HG03025 (cell line): ENCODE data around the gene KDM6A.
"Not testable (repeated sequence)": the region's sequence is repeated elsewhere in the genome, so short reads cannot be mapped to it uniquely, and the experiment has no call there.

Experiments
- ATAC-seq: cut with Tn5 transposase; IDR thresholded peaks from one replicate; pipeline ENCODE4 v1.9.1; 2021; ENCODE audit warnings: mild to moderate bottlenecking, moderate library complexity; ENCODE audit not compliant: unreplicated experiment, low FRiP score

KDM6A gene

DNA sequence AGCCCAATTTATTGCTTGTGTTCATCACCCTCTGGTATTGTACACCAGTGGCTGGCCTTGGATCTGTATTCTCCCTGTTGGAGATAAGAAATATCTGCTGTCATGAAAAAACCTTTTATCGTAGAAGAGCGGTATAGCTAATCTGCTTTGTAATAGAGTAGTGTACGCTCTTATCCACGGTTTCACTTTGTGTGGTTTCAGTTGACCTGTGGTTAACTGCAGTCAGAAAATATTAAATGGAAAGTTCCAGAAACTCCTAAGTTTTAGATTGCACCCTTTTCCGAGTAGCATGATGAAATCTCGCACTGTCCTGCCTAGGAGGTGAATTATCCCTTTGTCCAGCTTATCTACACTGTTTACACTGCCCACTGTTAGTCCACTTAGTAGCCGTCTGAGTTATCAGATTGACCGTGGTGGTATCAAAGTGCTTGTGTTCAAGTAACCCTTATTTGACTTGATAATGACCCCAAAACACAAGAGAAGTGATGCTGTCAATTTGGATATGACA, 42.4 kb downstream of the KDM6A start:
- no peak for ATAC-seq

- no peak for ATAC-seq
Observed at GRCh38 chrX:44918722-44919121, 45.7 kb downstream of the KDM6A start.

DNA sequence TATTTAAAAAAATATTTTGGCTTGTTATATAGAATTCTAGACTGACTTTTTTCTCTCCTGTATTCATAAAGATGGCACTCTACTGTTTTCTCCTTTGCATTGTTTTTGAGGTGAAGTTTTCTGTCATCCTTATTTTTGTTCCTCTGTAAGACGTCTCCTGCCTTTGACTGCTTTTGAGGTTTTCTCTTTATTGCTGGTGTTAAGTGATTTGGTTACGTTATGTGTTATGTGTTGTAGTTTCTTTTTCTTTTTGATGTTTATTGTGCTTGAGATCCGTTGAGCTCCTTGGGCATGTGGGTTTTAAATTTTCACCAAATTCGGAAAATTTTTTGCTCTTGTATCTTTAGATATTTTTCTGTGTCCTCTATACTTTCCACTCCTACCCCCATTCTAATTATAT, 50.0 kb downstream of the KDM6A start:
- ATAC-seq: no peak

DNA sequence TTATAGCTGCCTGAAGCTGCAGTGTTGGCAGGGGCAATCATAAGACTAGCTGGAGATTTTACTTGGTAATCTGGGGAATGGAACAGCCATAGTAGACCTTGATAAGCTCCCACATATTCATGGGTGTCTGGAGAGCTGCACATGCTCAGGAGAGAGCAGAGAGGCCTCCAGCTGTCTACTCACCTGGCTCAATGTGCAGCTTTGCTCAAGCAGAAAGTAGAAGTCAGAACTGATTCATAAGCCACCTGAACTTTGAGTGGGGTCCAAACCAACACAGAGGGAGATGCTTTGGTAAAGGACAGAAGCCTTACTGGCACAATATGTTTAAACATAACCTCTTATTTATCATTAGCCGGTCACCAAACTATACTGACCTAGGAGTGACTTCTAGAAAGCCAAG, 54.4 kb downstream of the KDM6A start:
- no peak for ATAC-seq

DNA sequence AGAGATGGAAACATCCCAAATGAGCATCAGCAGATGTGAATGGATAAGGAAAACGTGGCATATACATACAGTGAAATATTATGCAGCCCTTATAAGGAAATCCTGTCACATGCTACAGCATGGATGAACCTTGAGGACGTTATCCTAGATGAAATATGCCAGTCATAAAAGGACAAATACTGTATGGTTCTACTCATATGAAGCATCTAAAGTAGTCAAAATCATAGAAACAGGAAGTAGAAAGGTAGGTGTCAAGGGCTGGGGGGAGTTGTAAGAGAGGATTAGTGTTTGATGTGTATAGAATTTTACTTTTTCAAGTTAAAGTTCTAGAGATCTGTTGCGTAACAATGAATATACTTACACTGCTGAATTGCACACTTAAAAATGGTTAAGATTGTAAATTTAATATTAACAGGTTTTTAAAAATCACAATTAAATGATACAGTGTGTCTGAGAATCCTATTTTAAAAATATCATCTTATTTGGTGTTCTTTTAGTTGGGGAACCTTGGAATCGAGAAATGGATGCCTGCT, 58.5 kb downstream of the KDM6A start:
- ATAC-seq: no peak

GRCh38 chrX:44935172-44935571, 62.2 kb downstream of the KDM6A start:
- no peak for ATAC-seq

- ATAC-seq: no peak
Observed at GRCh38 chrX:44935640-44936039, 62.7 kb downstream of the KDM6A start.

DNA sequence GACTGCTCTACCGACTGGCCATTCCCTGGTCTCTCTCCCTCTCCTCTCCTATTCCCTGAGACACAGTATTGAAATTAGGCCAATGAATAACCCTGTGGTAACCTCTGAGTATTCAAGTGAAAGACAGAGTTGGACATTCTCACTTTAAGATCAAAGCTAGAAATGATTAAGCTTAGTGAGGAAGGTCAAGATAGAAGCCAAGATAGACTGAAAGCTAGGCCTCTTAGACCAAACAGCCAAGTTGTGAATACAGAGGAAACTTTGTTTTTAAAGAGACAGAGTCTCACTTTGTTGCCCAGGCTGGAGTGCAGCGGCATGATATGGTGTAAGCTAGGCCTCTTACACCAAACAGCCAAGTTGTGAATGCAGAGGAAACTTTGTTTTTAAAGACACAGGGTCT, 64.6 kb downstream of the KDM6A start:
- ATAC-seq: no peak

DNA sequence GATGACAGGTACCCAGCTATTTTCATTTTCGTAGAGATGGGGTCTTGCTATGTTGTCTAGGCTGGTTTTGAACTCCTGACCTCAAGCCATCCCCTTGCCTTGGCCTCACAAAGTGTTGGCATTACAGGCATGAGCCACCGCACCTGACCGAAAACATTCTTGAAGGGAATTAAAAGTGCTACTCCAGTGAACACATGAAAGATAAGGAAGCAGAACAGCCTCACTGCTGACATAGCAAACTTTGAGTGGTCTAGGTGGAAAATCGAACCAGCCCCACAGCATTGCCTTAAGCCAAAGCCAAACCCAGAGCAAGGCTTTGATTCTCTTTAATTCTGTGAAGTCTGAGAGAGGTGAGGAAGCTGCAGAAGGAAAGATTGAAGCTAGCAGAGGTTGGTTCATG, 65.1 kb downstream of the KDM6A start:
- no peak for ATAC-seq

DNA sequence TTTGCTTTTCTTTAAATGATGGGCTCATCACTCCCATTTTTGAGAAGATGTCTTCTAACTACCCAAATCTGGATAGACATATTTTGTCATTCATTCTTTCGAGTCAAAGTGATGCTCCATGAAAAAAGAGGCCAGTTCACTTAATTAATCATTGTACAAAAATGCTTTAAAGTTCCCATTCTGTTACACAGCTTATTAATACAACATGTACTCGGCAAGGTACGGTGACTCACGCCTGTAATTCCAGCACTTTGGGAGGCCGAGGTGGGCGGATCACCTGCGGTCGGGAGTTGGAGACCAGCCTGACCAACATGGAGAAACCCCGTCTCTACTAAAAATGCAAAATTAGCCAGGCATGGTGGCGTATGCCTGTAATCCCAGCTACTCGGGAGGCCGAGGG, 67.6 kb downstream of the KDM6A start:
- not testable (repeated sequence) for ATAC-seq

GRCh38 chrX:44943007-44943406, 70.0 kb downstream of the KDM6A start:
- ATAC-seq: no peak

DNA sequence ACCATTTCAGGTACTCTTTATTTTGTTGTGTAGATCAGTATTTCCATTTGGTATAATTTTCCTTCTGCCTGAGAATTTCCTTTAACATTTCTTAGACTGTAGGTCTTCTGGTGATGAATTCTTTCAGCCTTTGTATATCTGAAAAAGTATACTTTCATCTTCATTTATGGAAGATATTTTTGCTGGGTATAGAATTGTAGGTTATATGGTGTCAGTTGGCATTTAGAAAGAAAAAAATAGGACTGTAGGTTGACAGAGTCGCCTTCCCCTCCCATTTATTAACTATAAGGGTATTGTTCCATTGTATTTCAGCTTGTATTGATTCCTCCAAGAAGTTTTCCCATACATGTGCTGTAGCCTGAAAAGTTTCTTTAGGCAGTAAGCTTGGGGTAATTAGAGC, 71.9 kb downstream of the KDM6A start:
- no peak for ATAC-seq

DNA sequence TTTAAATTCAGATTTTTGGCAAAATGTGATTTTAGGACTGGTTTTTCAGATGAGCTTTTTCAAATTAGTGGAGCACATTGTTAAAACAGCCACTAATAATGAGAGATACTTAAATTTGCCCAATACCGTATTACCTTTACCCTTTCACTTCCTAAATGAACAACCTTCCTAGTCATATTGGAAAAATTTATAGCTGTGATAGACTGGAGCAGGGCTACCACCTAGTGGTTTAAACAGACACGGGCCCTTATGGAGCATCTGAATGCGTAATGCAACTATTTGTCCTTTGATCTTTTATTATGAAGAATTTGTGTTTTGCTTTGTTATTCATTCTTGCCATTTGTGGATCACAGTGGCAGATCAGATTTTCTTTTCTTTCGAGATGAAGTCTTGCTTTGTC, 72.7 kb downstream of the KDM6A start:
- ATAC-seq: no peak

GRCh38 chrX:44946771-44947170, 73.8 kb downstream of the KDM6A start:
- ATAC-seq: no peak

DNA sequence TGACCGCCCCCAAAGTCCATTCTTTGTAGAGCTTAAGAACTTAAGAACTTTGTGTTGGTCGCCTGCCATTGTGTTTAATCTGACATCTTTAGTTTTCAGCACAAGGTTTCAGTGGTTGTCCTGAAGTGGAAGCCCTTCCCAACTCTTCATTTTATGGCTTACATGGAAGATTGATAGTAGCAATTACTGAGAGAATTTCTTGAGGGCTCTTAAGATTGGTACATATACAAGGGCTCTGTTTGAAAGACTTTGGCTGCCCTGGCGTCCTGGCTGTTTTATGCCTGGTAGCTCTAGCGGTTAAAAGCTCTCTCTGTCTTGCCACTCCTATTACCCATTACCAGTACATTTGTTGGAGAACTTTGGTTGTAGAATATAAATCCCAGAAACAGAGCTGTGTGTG, 75.0 kb downstream of the KDM6A start:
- no peak for ATAC-seq

DNA sequence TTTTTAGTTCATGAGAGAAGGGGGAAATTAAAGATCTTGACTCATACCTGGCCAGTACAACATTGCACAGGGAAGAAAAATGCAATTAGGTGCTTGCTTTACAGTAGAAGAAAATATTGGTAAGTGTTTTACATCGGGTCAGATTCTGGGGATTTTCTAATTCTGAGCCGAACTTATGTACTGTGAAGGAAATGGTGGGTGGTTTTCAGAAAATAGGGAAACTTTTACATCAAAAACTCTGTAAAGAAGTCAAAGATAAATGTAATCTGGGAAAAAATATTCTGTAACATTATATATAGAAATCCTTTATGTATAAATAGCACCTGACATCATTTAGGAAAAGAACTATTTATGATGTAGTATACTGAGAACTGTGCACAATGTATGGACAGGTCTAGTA, 75.4 kb downstream of the KDM6A start:
- ATAC-seq: no peak

DNA sequence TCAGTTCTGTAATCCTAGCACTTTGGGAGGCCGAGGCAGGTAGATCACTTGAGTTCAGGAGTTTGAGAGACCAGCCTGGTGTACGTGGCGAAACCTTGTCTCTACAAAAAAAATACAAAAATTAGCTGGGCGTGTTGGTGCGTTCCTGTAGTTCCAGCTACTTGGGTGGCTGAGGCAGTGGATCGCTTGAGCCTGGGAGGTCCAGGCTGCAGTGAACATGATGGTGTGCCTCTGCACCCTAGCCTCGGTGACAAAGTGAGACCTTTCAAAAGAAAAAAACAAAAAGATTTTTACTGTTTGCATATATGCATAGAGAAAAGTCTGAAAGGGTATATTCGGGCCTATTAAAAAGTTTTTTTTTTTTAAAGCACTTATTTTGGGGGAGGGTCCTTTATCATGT, 76.1 kb downstream of the KDM6A start:
- no peak for ATAC-seq

DNA sequence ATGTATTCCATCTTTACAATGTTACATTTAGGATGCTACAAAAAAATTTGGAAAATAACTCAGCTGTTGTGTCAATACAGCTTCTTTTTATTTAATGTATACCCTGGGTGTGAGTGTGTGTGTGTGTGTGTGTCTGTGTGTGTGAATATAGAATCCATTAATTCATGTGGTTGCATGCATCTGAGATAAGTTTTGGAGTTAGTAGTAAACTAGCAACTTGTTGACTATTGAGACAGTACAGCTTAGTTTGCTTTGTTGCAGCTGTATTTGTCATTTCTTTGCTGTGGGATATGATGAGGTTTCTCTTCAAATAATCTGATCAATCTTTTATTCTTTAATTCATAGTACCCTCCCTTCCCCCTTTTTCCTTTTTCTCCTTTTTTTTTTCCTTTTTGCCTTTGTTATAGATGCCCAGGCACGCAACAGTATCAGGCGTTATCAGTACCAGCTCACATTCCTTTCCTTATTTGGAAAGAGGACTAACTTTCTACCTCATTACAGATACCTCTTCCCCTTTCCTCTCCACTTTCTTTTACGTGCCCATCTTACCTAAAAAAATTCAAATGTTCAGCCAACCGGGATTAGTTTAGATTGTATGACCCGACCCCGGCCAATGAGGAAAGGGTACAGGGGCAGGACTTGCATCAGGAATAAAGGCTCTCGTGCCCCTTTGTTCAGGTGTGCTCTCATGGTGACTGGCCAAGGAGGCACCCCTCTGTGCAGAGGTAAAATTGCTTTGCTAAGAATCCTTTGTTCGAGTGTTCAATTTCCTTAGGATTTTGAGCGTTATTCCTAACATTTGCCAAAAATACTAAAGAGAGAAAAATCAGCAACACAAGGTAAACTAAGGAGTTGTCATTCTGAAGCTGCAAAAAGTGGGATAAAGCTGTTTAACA, 77.7 kb downstream of the KDM6A start:
- ATAC-seq: not testable (repeated sequence)

DNA sequence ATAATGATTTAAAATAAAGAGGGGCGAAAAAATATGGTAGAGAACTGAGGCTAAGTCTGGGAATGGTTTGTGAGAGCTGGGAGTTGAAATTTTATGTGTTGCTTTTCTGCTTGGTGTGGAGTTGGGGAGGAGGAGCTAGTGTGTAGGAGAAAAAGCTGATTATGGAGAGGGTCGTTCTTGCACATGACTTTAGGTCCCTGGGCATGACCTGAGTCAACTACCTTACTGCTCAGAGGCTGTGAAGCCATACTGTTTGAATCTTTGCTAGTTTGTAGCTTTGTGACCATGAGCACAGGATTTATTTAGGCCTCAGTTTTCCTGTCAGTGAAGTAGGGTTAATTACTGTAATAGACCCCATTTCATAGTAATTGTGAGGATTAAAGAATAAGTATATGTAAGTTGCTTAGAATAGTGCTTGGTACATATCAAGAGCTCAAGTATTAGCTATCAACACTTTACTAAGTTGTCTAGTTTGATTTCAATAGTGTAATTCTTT, 78.6 kb downstream of the KDM6A start:
- no peak for ATAC-seq

DNA sequence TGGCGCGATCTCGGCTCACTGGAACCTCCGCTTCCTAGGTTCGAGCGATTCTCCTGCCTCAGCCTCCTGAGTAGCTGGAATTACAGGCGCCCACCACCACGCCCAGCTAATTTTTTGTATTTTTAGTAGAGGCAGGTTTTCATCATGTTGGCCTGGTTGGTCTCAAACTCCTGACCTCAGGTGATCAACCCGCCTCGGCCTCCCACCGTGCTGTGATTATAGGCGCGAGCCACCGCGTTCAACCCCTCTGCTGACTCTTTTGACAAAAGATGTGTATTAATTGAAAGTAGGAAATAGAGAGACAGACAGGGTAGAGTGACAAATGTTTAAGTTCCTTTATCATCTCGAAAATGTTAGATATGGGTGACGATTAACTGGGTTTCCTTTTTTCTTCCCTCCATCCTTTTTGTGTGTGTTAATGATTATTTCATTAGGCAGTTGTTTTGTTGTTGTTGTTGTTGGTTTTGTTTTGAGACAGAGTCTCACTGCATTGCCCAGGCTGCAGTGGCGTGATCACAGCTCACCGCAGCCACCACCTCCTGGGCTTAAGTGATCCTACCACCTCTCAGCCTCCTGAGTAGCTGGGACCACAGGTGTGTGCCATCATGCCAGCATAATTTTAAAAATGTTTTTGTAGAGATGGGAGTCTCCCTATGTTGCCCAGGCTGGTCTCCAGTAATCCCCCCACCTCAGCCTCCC, 79.5 kb downstream of the KDM6A start:
- ATAC-seq: no peak

GRCh38 chrX:44953734-44954502, 80.9 kb downstream of the KDM6A start:
- no peak for ATAC-seq
